ENCODE results near the gene ACVR2A.

GRCh38 chr2:147846412-147847081 lies 1.7 kb downstream of the ACVR2A start:
- no peak for TF ChIP-seq CTCF (IDR thresholded peaks at IDR 0.05)
- no peak for TF ChIP-seq POLR2A (IDR thresholded peaks at IDR 0.05)
